ENCODE results near the gene GRM3.
"Not testable (repeated sequence)": the region's sequence is repeated elsewhere in the genome, so short reads cannot be mapped to it uniquely, and the experiment has no call there.

GRM3 gene

DNA sequence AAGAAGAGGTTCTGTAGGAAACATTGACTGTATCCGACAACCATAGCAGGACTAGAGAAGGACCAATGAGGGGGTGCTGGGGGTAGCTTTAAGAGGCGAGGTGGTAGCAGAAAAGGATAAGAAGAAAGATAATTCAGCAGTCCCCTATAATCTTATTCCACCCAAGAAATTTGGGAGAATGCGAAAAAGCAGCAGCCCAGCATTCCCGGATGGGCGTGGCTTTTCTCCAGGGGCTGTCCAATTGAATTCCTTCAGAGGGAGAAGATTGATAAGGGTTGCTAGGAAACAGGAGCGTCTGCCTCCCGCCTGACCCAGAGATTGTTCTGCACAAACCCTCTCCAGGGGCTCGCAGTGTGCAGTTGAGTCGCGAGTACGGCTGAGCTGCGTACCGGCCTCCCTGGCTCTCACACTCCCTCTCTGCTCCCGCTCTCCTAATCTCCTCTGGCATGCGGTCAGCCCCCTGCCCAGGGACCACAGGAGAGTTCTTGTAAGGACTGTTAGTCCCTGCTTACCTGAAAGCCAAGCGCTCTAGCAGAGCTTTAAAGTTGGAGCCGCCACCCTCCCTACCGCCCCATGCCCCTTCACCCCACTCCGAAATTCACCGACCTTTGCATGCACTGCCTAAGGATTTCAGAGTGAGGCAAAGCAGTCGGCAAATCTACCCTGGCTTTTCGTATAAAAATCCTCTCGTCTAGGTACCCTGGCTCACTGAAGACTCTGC, at the start of gene GRM3:
Gene GRM3, plus strand, starts transcription at position 349 of the 721 bp plus-strand sequence. CDS start 121,237 bp downstream, outside the sequence.
- DNase-seq = no peak

DNA sequence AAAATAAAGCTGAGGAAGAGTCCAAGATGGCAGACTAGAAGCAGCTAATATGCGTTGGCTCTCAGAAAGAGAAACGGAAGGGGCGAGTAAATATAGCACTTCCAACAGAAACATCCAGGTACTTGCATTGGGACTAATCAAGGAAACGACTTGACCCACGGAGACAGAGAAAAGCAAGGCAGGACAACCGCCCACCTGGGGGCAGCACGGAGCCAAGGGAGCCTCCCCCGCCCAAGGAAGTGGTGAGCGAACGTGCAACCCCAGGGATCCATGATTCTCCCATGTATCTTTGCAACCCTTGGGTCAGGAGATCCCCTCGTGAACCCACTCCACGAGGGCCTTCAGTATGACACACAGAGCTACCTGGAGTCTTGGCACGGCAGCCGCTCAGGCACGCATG, 45.4 kb upstream of the GRM3 start:
- DNase-seq = no peak

DNA sequence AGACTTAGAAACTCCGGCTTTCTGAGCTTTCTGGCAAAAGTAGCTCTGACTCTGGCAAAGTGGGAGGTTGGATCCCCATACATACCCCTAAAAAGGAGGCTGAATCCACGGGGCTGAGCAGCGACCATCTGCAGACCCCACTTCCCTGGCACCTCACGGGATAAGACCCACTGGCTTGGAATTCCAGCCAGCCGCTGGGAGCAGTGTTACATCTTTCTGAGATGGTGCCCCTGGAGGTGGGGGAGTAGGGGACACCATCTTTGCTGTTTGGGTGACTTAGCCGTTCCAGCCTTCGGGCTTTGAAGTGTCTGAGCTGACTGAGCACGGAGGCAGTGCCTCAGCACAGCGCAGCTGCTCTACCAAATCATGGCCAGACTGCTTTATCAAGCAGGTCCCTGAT, 45.0 kb upstream of the GRM3 start:
- no peak for DNase-seq

GRCh38 chr7:86600506-86601290, 43.0 kb upstream of the GRM3 start:
- no peak for DNase-seq

- DNase-seq = not testable (repeated sequence)
Measured at GRCh38 chr7:86615711-86616110, 28.0 kb upstream of the GRM3 start.

- no peak for DNase-seq
Measured at GRCh38 chr7:86644282-86645224, 844 bp downstream of the GRM3 start.

- DNase-seq = no peak
Measured at GRCh38 chr7:86645225-86645608, 1.5 kb downstream of the GRM3 start.

GRCh38 chr7:86645676-86646276, 2.1 kb downstream of the GRM3 start:
- DNase-seq = no peak

DNA sequence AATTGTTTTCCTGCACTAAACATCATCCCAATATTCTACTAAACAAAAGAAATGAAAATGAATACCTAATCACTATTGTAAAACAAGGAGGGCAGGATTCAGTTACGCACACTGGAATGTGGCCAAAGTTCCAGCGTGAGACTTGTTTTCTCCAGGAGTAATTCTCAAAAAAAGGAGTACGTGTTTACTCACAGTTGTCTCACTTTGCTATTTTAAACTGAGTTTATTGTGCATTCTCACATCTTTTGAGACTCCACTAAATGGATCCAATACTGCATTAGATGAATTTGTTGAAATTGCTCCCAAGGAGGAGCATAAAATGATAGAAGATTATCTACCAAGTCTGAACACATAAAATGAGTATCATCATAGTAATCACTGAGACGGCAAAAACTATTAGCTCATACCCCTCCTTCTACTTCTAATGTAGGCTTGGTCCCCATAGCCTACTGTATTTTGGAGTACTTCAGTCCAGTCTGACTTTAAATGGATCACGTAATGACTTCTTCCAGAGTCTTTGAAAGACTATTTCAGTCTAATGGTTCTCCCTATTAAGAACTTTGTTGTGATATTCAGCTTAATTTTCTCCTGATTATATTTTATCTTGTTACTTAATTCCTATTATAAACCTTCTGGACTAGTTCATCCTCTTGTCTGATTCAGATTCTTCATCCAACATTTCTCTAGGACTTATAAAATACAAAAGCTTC, 3.8 kb downstream of the GRM3 start:
- DNase-seq = no peak

DNA sequence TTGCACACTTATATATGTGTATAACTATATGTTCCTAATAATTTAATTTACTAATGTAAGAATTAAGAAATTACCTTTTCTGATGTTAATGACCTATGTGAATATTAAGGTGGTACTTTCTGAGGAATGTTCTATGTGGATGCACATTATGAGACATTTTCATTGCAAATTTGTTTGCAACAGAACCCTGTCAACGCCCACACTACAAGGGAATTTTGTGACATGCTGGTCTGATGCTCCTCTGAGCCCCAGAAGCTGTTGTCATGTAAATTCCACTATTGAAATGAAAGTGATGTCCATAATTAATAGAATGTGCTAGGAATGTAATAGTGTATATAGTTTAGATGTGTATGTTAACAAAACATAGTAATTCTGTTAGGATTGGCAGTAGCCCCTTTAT, 4.5 kb downstream of the GRM3 start:
- no peak for DNase-seq

DNA sequence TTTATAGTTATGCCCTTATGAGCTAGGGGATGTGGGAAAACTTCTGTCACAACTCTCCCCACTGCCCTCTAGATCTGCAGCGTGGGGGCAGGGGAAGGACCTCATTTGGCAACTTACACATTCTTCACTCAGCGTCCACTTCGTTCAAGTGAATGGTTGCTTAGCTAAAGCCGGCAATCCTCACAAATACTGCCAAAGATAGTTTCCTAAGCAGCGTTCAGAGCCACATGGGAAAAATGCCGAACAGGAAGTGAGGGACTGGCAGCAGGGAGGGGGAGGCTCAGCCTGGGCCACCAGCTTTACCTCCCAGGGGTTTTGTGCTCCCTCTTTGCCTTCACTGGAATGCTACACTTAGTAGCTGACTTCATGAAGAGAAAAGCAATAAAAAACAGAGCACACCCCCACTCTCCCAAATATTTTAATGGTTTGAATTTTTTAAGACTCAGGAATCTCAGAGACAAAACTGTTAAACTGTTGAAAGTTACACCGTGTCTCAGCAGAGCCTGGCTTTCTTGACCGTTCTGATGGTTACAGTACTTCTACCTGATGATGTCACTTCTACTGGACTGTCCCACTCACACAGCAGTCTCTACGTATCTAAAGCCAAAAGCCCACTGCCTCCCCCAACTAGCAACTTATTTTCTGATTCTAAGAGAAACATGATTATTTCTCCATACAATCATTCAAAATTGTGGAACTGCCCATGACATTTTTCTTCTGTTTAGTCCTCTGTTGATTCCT, 10.4 kb downstream of the GRM3 start:
- DNase-seq = no peak

- no peak for DNase-seq
Measured at GRCh38 chr7:86657948-86658347, 14.2 kb downstream of the GRM3 start.

DNA sequence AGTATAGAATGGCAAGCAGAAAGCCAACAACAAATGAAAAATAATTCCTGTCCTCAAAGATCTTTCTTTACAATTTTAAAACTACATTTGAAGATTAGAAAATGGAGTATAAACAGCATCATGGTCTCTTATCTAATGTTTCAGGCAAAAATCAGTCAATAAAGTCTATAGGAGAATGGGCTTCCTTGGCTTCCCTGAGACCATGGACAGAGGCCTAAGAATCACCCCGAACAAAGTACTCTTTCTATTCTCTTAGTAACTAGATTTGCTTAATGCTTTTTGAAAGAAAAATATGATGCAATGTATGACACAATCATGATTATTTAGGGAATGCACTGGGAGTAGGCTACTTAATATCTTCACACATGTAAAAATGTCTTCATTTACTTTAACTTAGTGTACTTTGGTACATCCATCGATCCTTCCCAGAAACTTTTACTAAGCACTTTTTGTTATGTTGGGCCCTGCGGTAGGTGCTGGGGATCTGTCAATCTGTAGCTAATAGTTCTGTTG, 17.3 kb downstream of the GRM3 start:
- DNase-seq = no peak

DNA sequence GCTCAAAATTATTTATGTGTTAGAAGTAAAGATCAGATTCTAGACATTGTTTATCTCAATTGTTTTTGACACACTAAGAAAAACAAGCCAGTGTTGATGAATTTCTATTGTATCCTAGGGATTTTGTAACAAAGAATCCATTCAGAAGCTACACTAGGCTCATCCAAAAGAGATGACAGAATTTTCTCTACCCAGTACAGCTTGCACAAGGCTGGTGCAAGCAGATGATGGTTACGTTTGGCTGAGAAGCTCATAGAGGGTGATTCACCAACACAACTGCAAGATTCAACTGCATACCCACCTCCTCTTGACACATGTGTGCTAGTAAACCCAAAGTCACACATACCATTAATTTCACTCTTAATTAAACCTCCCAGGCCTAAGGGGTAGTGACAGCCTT, 20.8 kb downstream of the GRM3 start:
- DNase-seq = no peak

DNA sequence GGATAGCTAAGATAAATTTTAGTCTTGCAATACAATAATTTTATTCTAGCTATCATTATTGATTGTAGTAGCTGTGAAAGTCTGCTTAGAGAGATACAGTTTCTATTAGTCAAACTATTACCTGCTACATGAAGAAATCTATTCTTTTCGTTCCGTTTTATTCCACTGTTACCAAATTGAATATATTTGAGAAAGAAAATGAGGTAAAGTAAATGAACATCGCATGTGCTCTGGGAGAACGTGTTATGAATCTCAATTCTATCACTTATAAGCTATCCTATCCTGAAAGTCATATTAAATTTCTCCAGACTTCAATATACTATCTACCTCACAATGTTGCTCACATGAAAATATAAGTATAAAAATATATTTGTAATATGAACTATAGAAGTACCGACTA, 21.3 kb downstream of the GRM3 start:
- DNase-seq = no peak

DNA sequence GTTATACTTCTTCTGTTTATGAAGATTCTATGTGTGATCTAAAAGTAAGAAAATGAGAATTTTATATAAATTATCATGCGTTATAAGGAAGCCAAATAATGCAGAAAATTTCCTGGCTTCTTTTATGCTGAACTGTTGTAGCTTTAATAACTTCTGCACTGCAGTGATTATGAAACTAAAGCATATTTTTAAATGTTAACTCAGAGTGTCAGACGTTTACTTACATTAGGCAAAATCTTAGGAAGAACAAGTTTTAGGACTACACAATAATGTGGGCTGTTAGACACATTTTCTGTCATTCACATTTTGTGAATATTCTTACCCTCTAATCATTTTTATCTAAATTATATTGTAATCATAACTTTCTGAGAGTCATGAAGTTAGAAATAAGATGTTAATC, 22.0 kb downstream of the GRM3 start:
- DNase-seq = no peak

GRCh38 chr7:86667732-86668131, 24.0 kb downstream of the GRM3 start:
- DNase-seq = no peak

- DNase-seq = no peak
Measured at GRCh38 chr7:86668315-86668714, 24.6 kb downstream of the GRM3 start.

DNA sequence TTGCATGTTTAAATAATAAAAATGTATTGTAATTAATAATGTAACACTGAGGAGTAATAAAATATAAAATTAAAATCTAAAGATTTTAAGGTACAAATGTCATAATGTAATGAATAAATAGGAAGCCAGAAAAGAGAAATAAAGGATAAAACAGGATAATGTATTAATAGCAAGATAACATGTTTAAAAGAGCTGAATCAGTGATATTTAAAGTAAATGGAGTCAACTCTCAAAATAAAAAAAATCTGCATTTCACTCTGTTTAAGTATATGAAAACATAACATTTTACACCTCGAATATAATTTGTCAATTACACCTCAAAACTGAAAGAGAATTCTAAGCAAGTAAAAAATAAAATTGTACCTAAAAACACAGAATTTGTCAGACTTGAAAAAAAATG, 44.1 kb downstream of the GRM3 start:
- DNase-seq = no peak

- DNase-seq = no peak
Measured at GRCh38 chr7:86689363-86689762, 45.7 kb downstream of the GRM3 start.

GRCh38 chr7:86692755-86693154, 49.0 kb downstream of the GRM3 start:
- DNase-seq = no peak

All from NK-92 treated with Interleukin-12 subunit alpha and Interleukin-12 subunit beta, amount 100 ng/mL, for 24 hours (cell line).